AG09309 (cell line): Measurements from ENCODE around the gene RNASEH1.

Experiments
- DNase-seq: peaks from one replicate; pipeline ENCODE4 v3.0.0-alpha.2; 2010; ENCODE audit warnings: low read depth
- H3K4me3 ChIP-seq: 2 replicates; pipeline ENCODE4 v1.5.1; 2011; ENCODE audit warnings: mild to moderate bottlenecking, low read depth, low read length, moderate library complexity; ENCODE audit not compliant: control insufficient read depth
- TF ChIP-seq, protein P1 (sequence below): IDR thresholded peaks from 2 replicates; pipeline ENCODE4 v1.5.1; 2011; ENCODE audit warnings: mild to moderate bottlenecking, low read depth, low read length, inconsistent platforms; ENCODE audit not compliant: insufficient read depth, control insufficient read depth; ENCODE audit errors: missing control alignments

Gene RNASEH1

DNA sequence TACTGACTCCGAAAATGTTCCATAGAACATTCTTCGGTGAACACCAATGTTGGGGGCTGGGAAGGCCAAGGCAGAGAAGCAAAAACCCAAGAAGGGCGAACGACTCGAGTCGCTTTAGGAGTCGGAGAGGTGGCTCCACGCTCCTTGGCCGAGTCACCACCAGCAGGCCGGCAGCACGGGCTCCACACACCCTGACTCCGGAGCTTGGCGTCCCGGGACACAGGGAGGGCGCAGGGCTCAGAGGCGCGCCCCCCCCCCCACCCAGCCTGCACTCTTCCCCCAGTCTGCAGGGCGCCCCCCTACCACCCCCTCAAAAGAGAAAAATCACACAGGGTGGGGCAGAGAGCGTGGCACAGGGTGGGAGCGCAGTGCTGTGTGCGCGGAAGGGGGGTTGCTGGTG is 31.3 kb downstream of the RNASEH1 start:
- TF ChIP-seq, protein P1, sequence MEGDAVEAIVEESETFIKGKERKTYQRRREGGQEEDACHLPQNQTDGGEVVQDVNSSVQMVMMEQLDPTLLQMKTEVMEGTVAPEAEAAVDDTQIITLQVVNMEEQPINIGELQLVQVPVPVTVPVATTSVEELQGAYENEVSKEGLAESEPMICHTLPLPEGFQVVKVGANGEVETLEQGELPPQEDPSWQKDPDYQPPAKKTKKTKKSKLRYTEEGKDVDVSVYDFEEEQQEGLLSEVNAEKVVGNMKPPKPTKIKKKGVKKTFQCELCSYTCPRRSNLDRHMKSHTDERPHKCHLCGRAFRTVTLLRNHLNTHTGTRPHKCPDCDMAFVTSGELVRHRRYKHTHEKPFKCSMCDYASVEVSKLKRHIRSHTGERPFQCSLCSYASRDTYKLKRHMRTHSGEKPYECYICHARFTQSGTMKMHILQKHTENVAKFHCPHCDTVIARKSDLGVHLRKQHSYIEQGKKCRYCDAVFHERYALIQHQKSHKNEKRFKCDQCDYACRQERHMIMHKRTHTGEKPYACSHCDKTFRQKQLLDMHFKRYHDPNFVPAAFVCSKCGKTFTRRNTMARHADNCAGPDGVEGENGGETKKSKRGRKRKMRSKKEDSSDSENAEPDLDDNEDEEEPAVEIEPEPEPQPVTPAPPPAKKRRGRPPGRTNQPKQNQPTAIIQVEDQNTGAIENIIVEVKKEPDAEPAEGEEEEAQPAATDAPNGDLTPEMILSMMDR: no peak
- H3K4me3 ChIP-seq: no peak overlapping the region
- no peak for DNase-seq

DNA sequence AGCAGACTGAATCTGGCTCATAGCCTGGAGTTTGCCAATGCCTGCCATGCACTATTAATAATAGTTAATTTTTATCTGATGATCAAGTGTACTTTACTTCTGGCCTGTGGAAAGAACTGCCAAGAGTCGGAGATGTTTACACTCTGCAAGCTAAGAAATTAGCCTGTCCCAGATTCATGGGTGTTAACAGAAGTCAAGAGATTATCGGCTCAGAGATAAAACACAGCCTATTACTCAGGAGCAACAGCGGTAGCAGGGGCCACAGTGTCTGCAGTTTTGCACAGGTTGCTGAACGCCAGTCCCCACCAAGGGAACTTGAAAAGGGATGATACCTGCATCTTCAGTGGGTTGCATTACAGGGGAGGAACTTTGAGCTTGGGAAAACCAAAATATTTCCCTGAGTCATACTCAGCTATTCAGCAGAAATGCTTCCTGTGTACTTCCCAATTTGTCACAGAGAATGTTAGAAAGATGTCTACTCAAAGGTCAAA is 34.5 kb downstream of the RNASEH1 start:
- DNase-seq: no peak
- no peak overlapping the region for H3K4me3 ChIP-seq
- TF ChIP-seq, protein P1: no peak

DNA sequence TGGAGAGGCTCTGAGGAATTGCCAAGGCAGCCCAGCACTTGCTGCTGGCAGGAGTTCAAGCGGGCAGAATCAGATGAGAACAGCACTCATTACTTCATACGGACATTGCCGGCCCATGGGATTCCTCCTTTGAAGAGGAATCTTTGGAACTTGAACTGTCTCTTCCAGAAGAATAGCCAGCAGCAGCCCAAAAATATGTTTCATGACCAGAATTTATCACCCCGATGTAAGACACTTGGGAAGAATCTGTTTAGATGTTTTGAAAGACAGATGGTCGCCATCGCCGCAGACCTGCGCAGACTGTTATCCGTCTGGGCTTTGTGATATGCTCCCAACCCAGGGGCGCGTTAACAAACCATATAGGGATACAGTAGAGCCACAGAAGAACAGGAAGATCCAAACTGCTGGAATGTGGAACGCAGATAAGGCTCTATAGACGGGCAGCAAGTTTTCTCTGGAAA is 35.1 kb downstream of the RNASEH1 start:
- TF ChIP-seq, protein P1: no peak
- H3K4me3 ChIP-seq: no peak overlapping the region

DNA sequence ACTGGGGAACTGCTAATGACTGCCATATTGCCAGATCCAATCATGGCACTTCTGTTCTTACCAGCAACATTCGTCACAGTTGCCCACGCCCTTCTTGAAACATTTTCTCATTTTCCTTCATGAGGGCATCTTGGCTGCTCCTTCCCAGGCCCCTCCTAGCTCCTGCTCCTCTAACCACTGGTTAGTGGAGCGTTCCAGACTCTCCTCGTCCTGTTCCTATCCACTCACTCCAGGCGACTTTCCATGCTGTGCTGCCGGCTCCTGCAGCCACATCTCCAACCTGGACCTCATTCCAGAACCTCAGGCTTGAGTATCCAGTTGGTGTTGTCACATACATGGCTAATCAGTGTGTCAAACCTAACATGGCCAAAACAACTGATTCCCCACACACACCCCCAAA is 37.5 kb downstream of the RNASEH1 start:
- no peak overlapping the region for H3K4me3 ChIP-seq
- TF ChIP-seq, protein P1: no peak
- no peak for DNase-seq

More for the DNA sequence above, 35.1 kb downstream of the RNASEH1 start:
- DNase-seq: no peak

DNA sequence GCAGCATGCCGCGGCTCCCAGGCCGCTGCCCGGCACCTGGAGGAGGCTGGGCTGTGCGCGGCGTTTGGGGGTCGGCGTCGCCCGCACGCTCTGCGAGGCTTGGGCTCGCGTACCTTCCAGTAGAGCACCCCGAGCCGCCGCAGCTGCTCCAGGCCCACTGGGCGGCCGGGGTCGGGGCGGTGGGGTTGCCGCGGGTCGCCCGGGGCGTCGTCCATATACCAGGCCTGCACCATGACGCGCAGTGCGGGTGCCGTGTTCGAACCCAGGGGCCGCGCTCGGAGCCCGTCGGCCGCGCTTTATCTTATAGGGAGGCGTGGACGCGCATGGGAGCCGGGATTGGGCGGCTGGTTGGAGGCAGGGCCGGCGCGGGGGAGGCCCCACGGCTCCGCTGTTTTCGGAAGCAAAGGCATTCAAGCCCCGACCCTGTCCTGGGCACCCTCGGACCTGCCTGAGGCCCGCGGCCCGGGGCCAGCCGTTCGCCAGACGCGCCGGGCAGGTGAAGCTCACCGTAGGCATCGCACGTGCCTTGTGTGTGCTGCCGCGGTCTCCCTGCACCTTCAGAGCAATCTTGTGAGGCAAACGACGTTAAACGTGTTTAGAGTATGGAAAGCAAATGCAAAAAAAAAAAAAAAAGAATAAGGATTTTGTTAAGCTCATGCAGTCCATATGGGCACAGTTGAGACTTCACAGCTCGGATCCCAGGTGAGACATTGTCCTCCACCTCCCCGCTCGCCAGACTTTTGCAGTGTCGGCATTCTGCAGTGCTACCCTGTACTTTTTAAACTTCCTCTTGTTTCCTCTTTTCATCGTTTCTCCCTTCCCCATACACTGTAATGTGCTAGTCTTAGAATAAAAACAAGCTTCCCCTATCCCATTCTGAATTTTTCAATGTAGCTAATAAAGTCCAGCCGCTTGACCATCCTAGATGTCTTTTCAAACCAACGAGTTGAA is 38.6 kb downstream of the RNASEH1 start, which contains the start of gene ADI1:
ADI1 (minus strand) TSS at position 277 of the 951 bp plus-strand sequence; CDS start at position 233, 44 bp downstream.
- no peak for DNase-seq
- TF ChIP-seq, protein P1: no peak
- H3K4me3 ChIP-seq: peak within 1 kb of the TSS; percentile 93

DNA sequence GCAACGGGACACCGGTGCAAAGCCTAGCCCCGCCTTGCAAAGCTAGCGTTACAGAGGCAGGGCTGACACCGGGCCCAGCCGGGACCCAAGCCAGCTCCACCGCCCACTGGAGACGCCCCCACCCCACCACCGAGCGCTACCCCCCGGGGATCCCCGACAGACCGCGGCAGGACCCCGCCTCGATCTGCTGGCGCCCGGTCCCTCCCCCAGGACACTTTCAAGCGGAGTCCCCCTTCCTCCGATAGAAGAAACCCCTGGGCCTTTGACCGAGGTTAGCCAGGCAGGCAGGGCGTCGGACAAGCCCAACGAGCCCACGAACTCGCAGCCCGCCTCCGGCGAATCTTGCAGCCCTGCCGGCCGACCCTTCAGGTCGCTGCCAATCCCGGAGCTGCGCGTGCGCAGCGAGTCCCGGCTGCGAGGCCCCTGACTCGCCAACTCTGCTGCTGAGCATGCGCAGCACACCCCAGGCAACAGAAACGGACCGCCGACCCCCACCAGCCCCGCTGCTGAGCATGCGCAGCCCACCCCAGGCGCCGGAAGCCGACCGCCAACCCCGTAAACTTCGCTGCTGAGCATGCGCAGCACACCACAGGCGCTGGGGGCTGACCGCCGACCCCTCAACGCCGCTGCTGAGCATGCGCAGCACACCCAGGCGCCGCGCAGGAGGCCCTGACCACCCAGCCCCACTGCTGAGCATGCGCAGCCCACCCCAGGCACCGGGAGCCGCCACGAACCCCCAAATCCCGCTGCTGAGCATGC is 39.5 kb downstream of the RNASEH1 start:
- DNase-seq: peak; percentile 82
- TF ChIP-seq, protein P1: no peak
- peak overlapping the region; percentile 93 for H3K4me3 ChIP-seq
